Fibroblast of the conjunctiva (primary cell): ENCODE data around the gene POLR2F.

Experiments used
- DNase-seq: peaks from one replicate; pipeline ENCODE4 v3.0.0-alpha.2; 2010; ENCODE audit warnings: low read depth

POLR2F gene

GRCh38 chr22:37953437-37954179 lies at the start of gene POLR2F, which contains the start of gene C22orf23:
POLR2F (plus strand) TSS chr22:37953699; CDS start chr22:37953788, 89 bp downstream.
C22orf23 (minus strand) TSS chr22:37953601; CDS start chr22:37953149, 452 bp downstream.
- DNase-seq = peak; percentile 94

DNA sequence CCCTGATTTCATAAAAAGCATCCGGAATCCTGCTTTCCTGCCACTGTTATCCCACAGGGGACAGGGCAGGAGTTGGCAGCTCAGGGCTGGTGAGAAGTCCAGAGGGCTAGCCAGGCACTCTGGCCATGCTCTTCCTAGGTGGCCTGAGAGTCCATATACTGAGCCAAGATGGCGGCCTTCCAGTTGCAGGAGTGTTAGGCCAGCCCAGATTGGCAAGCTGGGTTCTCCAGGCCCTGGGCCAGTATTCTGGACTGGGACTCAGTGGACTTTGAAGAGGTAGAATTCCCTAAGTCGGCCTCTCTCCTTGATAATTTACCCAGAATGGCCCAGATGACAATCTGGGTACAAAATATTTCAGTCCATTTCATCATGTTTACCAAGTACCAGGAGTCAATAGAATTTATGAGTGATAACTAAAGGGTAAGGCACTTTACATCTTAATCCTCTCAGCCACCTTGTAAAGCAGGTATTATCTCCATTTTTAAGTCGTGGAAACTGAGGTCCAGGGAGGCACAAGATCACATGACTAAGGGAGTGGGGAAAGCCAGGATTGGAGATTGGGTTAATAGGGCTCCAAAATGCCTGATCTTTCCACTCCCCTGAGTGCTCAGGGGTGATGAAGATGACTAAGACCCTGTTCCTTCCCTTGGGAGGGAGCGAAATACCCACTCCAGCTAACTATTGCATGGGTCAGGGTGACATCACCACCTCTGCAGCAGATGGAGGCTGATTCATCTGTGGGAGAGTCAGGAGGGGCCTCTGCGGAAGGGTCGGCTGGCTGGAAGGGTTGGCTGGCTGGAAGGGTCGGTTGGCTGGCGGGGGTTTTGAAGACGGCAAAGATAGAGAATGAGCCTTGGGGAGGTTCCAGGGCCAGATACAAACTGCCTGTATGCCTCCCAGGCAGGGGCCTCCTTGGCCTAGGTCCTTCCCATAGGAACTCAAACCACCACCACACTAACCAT lies 48.6 kb upstream of the POLR2F start:
- peak; percentile 98 for DNase-seq

GRCh38 chr22:37905534-37906363 lies 47.8 kb upstream of the POLR2F start, which contains the start of gene MICALL1:
MICALL1 (plus strand) TSS chr22:37906297; CDS start chr22:37906423, 126 bp downstream.
- DNase-seq = peak; percentile 72

GRCh38 chr22:37906364-37907008 lies 47.0 kb upstream of the POLR2F start:
- no peak for DNase-seq

DNA sequence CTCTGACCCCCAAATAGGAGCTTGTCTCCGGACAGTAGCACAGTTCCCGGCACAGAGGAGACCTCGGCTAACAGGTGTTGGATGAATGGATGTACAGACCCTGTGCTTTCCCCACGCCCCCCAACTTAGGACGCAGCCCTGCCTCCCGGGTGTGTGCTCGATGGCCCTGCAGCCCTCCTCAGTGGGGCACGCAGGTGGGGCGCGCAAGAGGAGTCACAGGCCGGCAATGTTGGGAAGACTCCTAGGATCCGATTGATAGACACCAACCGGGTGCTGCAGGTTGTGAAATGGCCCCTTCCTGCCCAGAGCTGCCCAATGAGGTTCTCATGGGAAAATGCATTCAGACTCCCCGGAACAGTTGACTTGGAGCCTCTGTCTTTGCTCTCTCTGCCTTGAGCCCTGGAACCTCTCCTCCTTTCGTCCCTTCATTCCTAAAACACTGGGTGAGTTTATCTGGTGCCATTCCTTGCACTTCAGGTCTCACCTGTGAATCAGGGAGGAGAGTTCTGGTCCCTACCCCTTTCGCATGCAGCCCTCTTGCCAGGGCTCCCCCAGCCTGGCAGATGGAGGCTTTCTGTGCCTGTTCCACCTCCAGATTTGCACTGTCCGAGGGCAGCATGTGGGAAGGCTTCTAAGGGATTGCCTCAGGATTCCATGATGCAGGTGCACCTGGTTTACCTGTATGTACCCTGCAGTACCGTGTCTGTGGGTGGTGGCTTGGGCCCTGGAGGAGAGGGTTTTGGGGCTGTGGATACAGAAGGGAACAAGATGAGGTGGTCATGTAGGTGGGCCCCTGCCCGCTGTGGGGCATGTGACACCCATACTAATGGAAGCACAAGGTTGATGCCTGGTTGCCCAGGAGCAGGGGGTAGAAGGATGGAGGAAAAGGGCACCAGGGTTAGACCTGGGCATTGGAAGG lies 46.2 kb upstream of the POLR2F start:
- no peak for DNase-seq

DNA sequence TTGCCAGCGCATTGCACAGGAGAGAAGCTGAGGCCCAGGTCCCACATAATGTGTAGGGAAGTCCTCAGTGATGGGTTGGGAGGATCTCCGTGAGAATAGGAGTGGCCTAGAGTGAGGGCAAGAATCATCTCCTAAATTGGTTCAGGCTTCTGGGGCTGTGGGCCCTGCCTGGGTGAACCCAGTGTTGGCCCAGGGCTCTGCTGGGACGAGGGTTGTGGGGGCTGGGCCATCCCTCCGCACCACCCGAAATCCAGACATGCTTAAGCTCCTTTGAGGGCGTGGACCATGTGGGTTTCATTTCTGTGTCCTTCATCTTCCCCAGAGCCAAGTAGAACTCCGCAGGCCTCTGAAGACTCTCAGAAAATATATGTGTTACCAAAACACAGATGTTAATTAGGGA lies 43.7 kb upstream of the POLR2F start:
- DNase-seq = peak; percentile 67

DNA sequence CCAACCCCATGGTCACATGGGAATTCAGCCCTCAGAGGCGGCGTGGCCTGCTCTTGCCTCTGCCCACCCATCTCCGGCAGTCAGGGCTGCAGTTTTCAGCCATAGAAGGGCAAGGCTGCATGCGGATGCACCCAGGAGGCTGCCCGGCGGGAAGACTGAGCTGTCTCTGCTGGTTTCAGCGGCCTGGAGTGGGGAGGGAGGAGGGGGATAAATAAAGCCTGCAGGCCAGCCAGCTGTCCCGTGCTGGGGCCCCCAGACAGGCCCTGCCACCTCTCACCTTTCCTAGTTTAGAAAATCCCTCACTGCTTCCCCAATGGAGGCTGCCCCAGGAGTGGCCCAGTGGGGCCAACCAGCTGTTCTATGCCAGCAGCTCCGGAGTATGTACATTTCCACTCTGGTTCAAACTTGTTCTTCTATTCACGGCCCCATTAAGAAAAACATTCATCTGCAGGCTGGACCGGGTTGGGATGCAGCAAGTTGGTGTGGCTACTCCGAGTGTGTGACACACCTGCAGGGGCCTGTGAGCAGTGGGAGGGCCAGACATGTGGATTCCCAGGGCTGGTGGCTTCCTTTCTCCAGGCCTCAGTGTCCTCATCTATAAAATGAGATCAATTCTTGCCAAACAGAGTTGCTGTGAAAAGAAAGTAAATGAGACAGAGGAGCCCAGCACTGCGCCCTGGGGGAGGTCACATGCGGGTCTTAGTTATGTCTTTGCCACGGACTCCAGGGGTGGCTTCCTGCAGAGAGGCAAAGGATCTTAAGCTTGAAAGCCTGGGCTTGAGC lies 42.4 kb upstream of the POLR2F start:
- DNase-seq = no peak

DNA sequence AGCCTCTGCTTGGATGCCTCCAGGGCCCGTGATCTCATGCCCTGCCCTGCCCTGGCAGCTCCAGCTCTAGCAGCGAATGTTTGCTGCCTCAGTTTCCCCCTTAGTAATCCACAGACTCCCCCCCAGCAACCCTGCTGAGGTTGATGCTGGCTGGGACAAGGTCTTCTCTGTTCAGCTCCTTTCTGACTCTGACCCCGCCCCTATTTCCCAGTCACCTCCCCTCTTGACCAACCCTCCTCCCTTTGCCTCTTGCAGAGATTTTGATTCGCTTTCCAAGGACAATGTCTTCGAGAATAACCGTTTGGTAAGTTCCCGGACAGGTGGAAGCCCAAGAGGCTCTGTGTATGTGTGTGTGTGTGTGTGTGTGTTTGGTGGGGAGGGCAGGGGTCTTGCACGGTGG lies 41.8 kb upstream of the POLR2F start:
- DNase-seq = no peak

- DNase-seq = no peak
These were observed 41.3 kb upstream of the POLR2F start for GRCh38 chr22:37912171-37912570.

GRCh38 chr22:37913233-37913721 lies 40.2 kb upstream of the POLR2F start:
- DNase-seq = no peak

DNA sequence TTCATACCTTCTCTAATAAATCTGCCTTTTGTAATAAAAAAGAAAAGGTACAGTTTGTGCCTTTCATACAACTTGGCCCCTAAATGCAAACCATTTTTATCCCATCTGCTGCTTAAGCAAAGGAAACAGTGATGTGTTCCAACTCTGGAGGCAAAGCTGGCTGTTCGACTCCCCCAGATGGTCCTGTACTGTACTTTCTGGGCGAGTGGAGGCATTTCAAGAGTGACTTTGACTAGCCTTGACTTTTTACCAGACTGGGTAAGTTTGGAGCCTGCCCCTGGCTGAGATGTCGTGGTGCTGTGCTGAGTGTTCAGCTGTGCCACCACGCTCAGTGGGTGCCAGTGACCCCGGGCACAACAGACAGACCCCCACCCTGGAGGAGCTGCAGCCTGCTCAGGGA lies 37.2 kb upstream of the POLR2F start:
- no peak for DNase-seq

DNA sequence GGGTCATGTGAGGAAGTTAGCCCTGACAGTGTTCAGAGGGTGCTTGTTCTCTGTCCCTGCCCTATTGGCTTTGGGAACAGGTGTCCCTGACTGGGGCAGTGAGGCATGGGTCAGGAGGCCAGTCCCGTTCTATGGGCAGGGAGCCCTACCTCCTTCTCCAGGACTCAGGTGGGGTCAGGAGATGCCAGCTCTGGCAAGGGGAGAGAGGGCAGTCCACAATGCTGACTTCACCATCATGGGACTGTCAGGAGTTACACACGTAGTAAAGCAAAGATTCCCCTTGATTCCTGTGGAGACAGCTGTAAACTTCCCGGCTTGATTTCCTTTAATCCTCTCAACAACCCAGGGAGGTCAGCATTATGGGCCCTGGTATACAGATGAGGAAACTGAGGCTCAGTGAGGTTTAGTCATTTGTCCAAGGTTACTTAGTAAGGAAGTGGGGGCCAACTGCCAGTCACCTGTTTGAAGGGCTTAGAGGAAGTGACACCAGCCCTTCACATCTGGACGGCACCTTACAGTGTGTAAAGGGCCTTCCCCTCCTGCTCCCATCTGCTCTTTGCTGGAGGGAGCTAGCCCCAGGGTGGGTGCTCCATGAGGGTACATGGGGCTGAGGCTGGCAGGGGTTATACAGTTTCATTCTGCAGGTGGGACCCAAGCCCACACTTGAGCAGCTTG lies 35.5 kb upstream of the POLR2F start:
- DNase-seq = no peak

DNA sequence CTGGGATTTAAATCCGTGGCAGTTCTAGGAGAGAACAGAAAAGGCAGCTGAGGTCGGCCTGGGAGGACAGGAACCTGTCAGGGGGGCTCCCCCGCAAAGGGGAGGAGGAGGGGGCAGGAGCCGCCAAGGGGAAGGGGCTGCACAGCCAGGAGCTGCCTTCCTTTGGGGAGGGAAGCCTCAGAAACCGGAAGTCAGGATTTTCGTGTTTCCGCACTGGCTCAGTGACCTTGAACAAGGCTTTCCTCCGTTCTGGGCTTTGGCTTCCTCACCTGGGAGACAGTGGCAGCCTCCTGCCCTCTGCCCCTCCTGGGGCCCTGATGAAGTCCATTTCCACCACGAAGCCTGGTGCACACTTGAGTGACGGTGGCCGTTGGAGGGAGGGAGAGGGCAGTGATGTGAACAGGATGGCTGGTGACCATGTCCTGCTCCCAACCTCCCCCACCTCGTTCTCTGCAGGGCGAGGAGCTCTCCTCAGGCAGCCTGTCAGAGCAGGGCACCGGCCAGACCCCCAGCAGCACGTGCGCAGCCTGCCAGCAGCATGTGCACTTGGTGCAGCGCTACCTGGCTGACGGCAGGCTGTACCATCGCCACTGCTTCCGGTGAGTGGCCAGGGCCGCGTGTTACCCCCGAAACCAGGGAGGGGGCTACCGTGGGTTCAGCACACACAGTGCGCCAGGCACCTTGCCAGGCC lies 34.8 kb upstream of the POLR2F start:
- DNase-seq = no peak

- no peak for DNase-seq
These were observed 33.4 kb upstream of the POLR2F start for GRCh38 chr22:37920126-37920525.

- DNase-seq = no peak
These were observed 31.3 kb upstream of the POLR2F start for GRCh38 chr22:37922191-37922590.

DNA sequence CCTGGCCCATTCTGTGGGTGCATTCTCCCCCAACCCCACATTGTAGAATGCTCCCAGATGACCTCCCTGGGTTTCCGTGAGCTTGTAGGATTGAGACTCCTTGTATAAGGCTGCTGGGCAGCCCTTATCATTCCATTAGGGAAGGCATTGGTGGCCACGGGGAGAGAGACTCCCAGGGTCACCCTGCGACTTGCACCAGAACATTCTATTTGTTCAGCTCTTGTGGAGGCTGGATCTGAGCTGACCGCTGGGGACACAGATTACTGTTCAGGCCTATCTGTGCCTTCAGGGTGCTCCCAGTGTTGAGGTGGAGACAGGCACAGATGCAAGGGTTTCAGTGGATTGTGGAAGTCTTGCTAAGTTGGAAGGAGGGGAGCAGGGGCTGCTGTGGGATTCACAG lies 29.6 kb upstream of the POLR2F start:
- no peak for DNase-seq

DNA sequence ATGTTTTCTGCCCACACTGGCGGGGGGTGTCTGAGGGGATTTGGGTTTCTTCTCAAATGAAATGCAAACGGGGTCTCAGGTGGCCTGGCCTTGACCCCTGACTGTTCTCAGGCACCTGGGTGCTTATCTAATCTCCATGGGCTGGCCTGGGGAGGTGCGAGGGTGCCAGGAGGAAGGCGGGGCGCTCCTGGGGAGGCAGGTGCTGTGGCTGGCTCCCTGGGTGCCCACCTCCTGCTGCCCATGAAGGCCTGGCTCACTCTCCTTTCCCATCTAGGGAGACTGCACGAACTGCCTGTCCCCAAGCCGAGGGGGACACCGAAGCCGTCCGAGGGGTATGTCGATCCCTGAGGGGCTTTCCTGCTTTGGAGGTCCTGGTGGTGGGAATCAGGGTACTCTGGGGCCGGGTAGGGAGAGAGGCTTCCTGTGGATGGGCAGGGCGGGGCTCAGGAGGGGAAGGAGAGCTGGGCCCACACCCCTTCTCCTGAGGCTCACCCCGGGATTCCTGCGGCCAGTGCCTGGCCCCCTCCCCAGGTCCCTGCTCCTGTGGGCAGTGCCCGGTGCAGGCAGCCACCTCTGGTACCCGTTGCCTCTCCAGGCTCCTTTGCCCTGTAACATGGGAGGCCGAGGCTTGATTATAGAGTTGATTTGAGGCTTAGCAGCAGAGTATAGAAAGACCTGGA lies 29.0 kb upstream of the POLR2F start:
- DNase-seq = no peak

DNA sequence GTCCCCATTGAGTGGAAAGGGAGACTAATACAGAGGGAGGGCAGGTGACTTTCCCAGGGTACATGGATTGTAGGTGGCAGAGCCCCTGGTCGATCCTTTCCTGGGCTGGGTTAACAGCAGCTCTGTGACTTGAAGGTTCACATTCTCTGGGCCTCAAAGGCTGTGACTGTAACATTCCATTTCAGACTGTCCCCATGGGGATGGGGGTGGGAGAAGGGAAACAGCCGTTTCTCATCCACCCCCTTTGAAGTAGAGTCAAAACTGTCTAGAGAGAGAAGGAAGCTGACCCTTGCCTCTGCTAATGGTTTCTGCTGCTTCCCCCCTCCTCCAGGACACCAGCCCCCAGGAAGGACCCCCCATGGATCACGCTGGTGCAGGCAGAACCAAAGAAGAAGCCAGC lies 28.2 kb upstream of the POLR2F start:
- DNase-seq = no peak
